Measurements from ENCODE around the gene MAF.

GRCh38 chr16:79623062-79623461, 22.5 kb upstream of the MAF start:
- TF ChIP-seq CTCF (IDR thresholded peaks at IDR 0.05) = no peak
- TF ChIP-seq ZFX (IDR thresholded peaks at IDR 0.05; ENCODE audit: borderline replicate concordance) = no peak
